Measurements from ENCODE around the gene VOPP1. TPM values are rescaled to one million over a fixed set of nuclear protein-coding genes. Genes with fewer than 3 reads are reported as not detected.

VOPP1 gene
- total RNA-seq, 2 experiments from 2014 or later: 49.6 to 53.1 TPM

DNA sequence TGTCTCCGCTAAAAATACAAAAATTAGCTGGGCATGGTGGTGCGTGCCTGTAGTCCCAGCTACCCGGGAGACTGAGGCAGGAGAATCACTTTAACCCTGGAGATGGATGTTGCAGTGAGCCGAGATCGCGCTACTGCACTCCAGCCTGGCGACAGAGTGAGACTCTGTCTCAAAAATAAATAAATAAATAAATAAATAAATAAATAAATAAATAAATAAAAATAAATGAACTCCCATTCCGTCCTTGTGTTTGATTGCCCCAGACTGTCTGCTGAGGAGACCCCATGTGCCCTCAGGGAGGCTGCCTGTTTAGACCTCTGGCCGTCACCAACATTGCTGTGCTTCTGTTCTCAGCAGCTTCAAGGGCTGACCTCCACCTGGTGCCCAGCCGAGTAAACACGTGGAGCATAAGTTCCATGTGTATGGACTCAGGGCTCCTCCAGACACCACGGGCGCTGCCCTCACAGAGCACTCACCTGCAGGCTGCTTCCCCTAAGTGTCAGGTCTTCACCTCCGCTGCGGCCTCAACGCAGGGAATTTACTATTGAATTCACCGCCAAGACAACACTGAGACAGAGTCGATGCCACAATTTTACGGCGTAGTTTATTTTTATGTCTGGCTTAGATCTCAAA, 32.0 kb downstream of the VOPP1 start:
- Mint-ChIP-seq H3K9me3 (no peaks in the 10 kb centered on the region), H3K4me3 (no peak overlapping the region), H3K36me3 (ENCODE audit: low read depth) (peaks cover 27% of the 10 kb centered on the region), H3K27ac (no peak overlapping the region), H3K27me3 (no peaks in the 10 kb centered on the region), H3K4me1 (ENCODE audit: low read depth) (peaks cover 78% of the 10 kb centered on the region)
- Histone ChIP-seq H3K36me3 (ENCODE audit: insufficient read depth, low read length) (peaks cover 16% of the 10 kb centered on the region), H3K4me1 (ENCODE audit: insufficient read depth, low read length) (peaks cover 52% of the 10 kb centered on the region), H3K9me3 (ENCODE audit: control insufficient read depth in 1 of 2, insufficient read depth in 1 of 2, low read length in 2 of 2) (no peaks in the 10 kb centered on the region), H3K27me3 (ENCODE audit: control insufficient read depth in 1 of 2, insufficient read depth in 2 of 2, low read length in 2 of 2) (no peaks in the 10 kb centered on the region), H3K27ac (ENCODE audit: low read depth in 1 of 2, low read length in 2 of 2) (no peak overlapping the region), H3K4me3 (ENCODE audit: low read length) (no peak overlapping the region)
- CTCF ChIA-PET: no interaction called here
- DNase-seq (no peak), ATAC-seq (ENCODE audit: poor library complexity) (no peak)
- intact Hi-C loops (cut with DNase I, micrococcal nuclease): no loop called here
- POLR2A ChIA-PET: no interaction called here
- TF ChIP-seq, protein P1, sequence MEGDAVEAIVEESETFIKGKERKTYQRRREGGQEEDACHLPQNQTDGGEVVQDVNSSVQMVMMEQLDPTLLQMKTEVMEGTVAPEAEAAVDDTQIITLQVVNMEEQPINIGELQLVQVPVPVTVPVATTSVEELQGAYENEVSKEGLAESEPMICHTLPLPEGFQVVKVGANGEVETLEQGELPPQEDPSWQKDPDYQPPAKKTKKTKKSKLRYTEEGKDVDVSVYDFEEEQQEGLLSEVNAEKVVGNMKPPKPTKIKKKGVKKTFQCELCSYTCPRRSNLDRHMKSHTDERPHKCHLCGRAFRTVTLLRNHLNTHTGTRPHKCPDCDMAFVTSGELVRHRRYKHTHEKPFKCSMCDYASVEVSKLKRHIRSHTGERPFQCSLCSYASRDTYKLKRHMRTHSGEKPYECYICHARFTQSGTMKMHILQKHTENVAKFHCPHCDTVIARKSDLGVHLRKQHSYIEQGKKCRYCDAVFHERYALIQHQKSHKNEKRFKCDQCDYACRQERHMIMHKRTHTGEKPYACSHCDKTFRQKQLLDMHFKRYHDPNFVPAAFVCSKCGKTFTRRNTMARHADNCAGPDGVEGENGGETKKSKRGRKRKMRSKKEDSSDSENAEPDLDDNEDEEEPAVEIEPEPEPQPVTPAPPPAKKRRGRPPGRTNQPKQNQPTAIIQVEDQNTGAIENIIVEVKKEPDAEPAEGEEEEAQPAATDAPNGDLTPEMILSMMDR (IDR thresholded peaks at IDR 0.05): no peak

DNA sequence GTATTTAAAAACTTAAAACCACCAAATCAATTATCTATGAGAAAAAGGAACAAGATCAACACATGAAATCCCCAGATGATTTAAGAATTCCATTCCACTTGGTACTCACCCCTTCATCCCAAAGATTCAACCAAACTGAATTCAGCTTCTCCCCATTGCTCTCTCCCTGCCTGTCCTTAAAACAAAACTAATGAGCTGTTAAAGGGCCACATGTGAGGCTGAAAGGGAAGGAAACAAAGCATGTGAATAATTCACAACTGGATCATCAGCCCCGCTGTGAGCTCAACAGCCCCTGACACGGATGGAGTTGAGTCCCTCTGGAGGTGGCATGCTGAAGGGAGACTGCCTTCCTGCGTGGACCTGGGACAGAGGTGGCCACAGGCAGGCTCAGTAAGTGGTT, 32.9 kb downstream of the VOPP1 start:
- CTCF ChIA-PET: interaction anchor here (1.3 kb wide), 1 partner anchor 8 kb away, joined by 3 read pairs; no protein-coding TSS in a partner anchor
- H3K4me3 ChIP-seq (ENCODE audit: low read length): no peak overlapping the region
- POLR2A ChIA-PET: no interaction called here
- no peaks in the 10 kb centered on the region for H3K9me3 ChIP-seq (ENCODE audit: control insufficient read depth in 1 of 2, insufficient read depth in 1 of 2, low read length in 2 of 2)
- TF ChIP-seq, protein P1 (IDR thresholded peaks at IDR 0.05): no peak
- H3K36me3 ChIP-seq (ENCODE audit: insufficient read depth, low read length): peaks cover 6% of the 10 kb centered on the region
- Mint-ChIP-seq H3K36me3 (ENCODE audit: low read depth) (peaks cover 21% of the 10 kb centered on the region), H3K4me1 (ENCODE audit: low read depth) (peaks cover 83% of the 10 kb centered on the region), H3K27me3 (no peaks in the 10 kb centered on the region), H3K27ac (no peak overlapping the region), H3K4me3 (no peak overlapping the region), H3K9me3 (no peaks in the 10 kb centered on the region)
- no peaks in the 10 kb centered on the region for H3K27me3 ChIP-seq (ENCODE audit: control insufficient read depth in 1 of 2, insufficient read depth in 2 of 2, low read length in 2 of 2)
- H3K4me1 ChIP-seq (ENCODE audit: insufficient read depth, low read length): peaks cover 59% of the 10 kb centered on the region
- intact Hi-C loops (cut with DNase I, micrococcal nuclease): loop anchor here in 1 of 2 experiments (5.0 to 10.0 kb wide), 2 partner anchors 33 to 75 kb away; partner anchors contain the start of gene VOPP1
- DNase-seq (no peak), ATAC-seq (ENCODE audit: poor library complexity) (no peak)
- H3K27ac ChIP-seq (ENCODE audit: low read depth in 1 of 2, low read length in 2 of 2): no peak overlapping the region

DNA sequence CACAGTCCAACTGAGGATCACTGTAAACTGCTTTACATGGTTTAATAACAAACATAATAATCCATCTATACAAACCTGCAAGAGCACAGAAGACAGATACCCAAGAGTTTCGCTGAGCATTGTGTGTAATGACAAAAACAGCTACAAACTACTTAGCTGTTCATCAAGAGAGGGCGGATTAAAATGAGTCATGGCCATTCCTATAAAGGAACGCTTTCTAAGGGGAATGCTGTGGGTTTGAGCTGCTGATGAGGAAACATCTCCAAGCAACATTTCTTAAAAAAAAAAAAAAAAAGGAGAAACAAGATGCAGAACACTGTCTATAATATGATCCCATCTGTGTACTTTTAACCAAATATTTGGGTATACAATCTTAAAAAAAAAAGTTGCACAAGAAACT, 33.8 kb downstream of the VOPP1 start:
- Histone ChIP-seq H3K9me3 (ENCODE audit: control insufficient read depth in 1 of 2, insufficient read depth in 1 of 2, low read length in 2 of 2) (no peaks in the 10 kb centered on the region), H3K27me3 (ENCODE audit: control insufficient read depth in 1 of 2, insufficient read depth in 2 of 2, low read length in 2 of 2) (no peaks in the 10 kb centered on the region), H3K36me3 (ENCODE audit: insufficient read depth, low read length) (no peaks in the 10 kb centered on the region), H3K4me3 (ENCODE audit: low read length) (no peak overlapping the region), H3K4me1 (ENCODE audit: insufficient read depth, low read length) (peaks cover 64% of the 10 kb centered on the region), H3K27ac (ENCODE audit: low read depth in 1 of 2, low read length in 2 of 2) (no peak overlapping the region)
- Mint-ChIP-seq H3K9me3 (no peaks in the 10 kb centered on the region), H3K27ac (peak overlapping the region; percentile 40), H3K4me1 (ENCODE audit: low read depth) (peaks cover 86% of the 10 kb centered on the region), H3K4me3 (no peak overlapping the region), H3K36me3 (ENCODE audit: low read depth) (peaks cover 13% of the 10 kb centered on the region), H3K27me3 (no peaks in the 10 kb centered on the region)
- DNase-seq: no peak
- intact Hi-C loops (cut with DNase I, micrococcal nuclease): loop anchor here in 1 of 2 experiments (5.0 to 10.0 kb wide), 2 partner anchors 34 to 74 kb away; partner anchors contain the start of gene VOPP1
- TF ChIP-seq, protein P1 (IDR thresholded peaks at IDR 0.05): no peak
- ChIA-PET POLR2A (interaction anchor here (0.6 to 0.9 kb wide), 2 partner anchors 33 to 69 kb away, joined by 3 to 4 read pairs; no protein-coding TSS in a partner anchor), CTCF (interaction anchor here (1.1 to 1.3 kb wide), 2 partner anchors 8 to 59 kb away, joined by 3 read pairs; no protein-coding TSS in a partner anchor)
- ATAC-seq (ENCODE audit: poor library complexity): no peak

Data from CD4-positive, alpha-beta T cell (primary cell).